Mesothelial cell of epicardium (in vitro differentiated cells): ENCODE measurements around the gene DACT2. TPM values are rescaled to one million over a fixed set of nuclear protein-coding genes. Genes with fewer than 3 reads are reported as not detected.
"Not testable (repeated sequence)": the region's sequence is repeated elsewhere in the genome, so short reads cannot be mapped to it uniquely, and the experiment has no call there.

Experiments used
- DNase-seq, 2 experiments: peaks; one replicate each; pipeline ENCODE4 v3.0.0; 2021; ENCODE audit warnings: low spot score in 2 of 2; ENCODE audit not compliant: unreplicated experiment in 2 of 2
- H3K27ac Mint-ChIP-seq: 2 replicates; pipeline ENCODE4 v1.8.0; 2021; ENCODE audit warnings: mixed read lengths
- H3K27me3 Mint-ChIP-seq: 2 replicates; pipeline ENCODE4 v1.8.0; 2021; ENCODE audit warnings: low read depth, mixed read lengths
- H3K36me3 Mint-ChIP-seq: 2 replicates; pipeline ENCODE4 v1.8.0; 2021; ENCODE audit warnings: mixed read lengths
- H3K4me1 Mint-ChIP-seq: 2 replicates; pipeline ENCODE4 v1.8.0; 2021; ENCODE audit warnings: mixed read lengths
- H3K4me3 Mint-ChIP-seq: 2 replicates; pipeline ENCODE4 v1.8.0; 2021; ENCODE audit warnings: mild to moderate bottlenecking, moderate library complexity, mixed read lengths
- H3K9me3 Mint-ChIP-seq: 2 replicates; pipeline ENCODE4 v1.8.0; 2021; ENCODE audit warnings: mixed read lengths
- total RNA-seq: library from RNA; stranded (reverse); gene quantifications from 3 replicates; pipeline ENCODE4 v1.2.1, GENCODE V29; 2021
- TF ChIP-seq, protein P1 (sequence below): fragments of 200-600 bp; sonication (generic); IDR thresholded peaks from one replicate; pipeline ENCODE4 v1.5.0; 2021; ENCODE audit warnings: antibody characterized with exemption; ENCODE audit not compliant: unreplicated experiment

The DACT2 gene
- total RNA-seq, 1 donor from 2014 or later: 7.4 TPM

- TF ChIP-seq, protein P1, sequence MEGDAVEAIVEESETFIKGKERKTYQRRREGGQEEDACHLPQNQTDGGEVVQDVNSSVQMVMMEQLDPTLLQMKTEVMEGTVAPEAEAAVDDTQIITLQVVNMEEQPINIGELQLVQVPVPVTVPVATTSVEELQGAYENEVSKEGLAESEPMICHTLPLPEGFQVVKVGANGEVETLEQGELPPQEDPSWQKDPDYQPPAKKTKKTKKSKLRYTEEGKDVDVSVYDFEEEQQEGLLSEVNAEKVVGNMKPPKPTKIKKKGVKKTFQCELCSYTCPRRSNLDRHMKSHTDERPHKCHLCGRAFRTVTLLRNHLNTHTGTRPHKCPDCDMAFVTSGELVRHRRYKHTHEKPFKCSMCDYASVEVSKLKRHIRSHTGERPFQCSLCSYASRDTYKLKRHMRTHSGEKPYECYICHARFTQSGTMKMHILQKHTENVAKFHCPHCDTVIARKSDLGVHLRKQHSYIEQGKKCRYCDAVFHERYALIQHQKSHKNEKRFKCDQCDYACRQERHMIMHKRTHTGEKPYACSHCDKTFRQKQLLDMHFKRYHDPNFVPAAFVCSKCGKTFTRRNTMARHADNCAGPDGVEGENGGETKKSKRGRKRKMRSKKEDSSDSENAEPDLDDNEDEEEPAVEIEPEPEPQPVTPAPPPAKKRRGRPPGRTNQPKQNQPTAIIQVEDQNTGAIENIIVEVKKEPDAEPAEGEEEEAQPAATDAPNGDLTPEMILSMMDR: no peak
- H3K4me3 Mint-ChIP-seq: no peak overlapping the region
- DNase-seq: no peak
- H3K4me1 Mint-ChIP-seq: peaks cover 2% of the 10 kb centered on the region
- H3K27me3 Mint-ChIP-seq: no peaks in the 10 kb centered on the region
- no peak overlapping the region for H3K27ac Mint-ChIP-seq
- H3K36me3 Mint-ChIP-seq: peaks cover 2% of the 10 kb centered on the region
- peaks cover 23% of the 10 kb centered on the region for H3K9me3 Mint-ChIP-seq
Measured at GRCh38 chr6:168361766-168362165, 42.2 kb upstream of the DACT2 start.

DNA sequence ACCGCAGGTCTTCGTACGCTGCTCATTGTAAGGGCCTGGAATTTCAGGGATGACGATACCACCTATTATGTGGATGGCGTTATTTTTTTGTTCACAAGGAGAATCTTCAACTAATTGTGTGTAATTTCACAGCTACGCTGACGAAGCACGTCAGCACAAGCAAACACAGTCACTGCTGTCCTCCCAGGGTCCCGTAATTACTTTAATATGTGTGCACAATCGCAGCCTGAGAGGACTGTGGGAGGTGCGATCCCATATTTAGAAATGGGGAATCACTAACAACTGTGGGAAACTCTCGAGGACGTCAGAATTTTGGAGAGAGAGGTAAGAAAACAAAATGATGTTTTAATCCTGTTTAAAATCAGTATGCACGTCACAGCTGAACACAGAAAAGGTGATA is 40.2 kb upstream of the DACT2 start:
- TF ChIP-seq, protein P1: no peak
- Mint-ChIP-seq H3K27ac (no peak overlapping the region), H3K4me1 (peaks cover 9% of the 10 kb centered on the region), H3K36me3 (no peaks in the 10 kb centered on the region), H3K27me3 (no peaks in the 10 kb centered on the region), H3K4me3 (no peak overlapping the region), H3K9me3 (peaks cover 23% of the 10 kb centered on the region)
- DNase-seq: no peak

- TF ChIP-seq, protein P1: no peak
- Mint-ChIP-seq H3K9me3 (peaks cover 23% of the 10 kb centered on the region), H3K27me3 (no peaks in the 10 kb centered on the region), H3K4me1 (peaks cover 9% of the 10 kb centered on the region), H3K36me3 (no peaks in the 10 kb centered on the region), H3K27ac (no peak overlapping the region), H3K4me3 (no peak overlapping the region)
- no peak for DNase-seq
Measured at GRCh38 chr6:168358842-168359420, 39.4 kb upstream of the DACT2 start.

- H3K27me3 Mint-ChIP-seq, H3K27ac Mint-ChIP-seq, H3K4me3 Mint-ChIP-seq, H3K4me1 Mint-ChIP-seq, DNase-seq, H3K36me3 Mint-ChIP-seq: not testable (repeated sequence)
- peaks cover 23% of the 10 kb centered on the region for H3K9me3 Mint-ChIP-seq
Measured at GRCh38 chr6:168356872-168357271, 37.3 kb upstream of the DACT2 start.

DNA sequence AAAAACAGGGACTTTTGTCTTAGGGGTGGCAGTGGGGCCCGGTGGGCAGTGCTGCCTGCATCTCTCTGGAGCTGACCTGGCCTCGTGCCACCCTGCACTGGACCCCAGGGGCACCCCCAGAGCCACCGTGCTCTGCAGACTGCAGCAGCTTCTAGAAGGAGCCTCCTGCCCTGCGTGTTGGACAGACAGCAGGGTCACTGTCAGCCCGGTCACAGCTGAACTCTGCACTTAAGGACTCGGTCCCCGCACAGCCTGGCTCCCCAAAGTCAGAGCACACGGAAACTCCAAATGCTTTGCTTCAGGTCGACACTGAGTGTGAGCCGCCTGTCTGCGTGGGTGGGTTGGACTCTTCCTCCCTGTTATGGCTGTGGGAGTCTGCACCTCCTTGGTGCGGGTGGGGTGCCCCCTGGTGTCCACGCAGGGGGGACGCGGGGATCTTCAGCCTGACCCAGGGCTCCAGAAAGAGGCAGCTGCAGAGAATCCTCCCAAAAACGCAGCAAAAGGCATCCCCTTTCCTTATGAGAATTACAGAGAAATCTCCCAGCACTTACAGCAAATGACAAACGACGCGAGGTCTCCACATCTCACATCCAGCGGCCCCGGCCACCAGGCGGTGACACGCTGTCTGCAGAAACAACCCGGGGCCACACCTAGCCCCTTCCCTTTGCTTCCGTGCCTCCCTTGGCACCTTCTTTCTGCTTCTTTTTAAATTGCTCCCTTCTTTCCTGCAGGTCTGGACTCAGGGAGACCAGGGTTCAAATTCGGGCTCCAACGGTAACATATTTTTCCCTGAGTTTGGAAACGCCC is 36.3 kb upstream of the DACT2 start:
- Mint-ChIP-seq H3K27ac (no peak overlapping the region), H3K4me1 (peaks cover 7% of the 10 kb centered on the region), H3K27me3 (peaks cover 4% of the 10 kb centered on the region), H3K9me3 (peaks cover 23% of the 10 kb centered on the region), H3K4me3 (no peak overlapping the region), H3K36me3 (no peaks in the 10 kb centered on the region)
- TF ChIP-seq, protein P1: peak; percentile 76
- DNase-seq: peak; percentile 51 to 79

GRCh38 chr6:168354338-168354737 is 34.8 kb upstream of the DACT2 start:
- Mint-ChIP-seq H3K4me1 (peaks cover 7% of the 10 kb centered on the region), H3K36me3 (no peaks in the 10 kb centered on the region), H3K27me3 (peaks cover 7% of the 10 kb centered on the region), H3K4me3 (no peak overlapping the region), H3K27ac (no peak overlapping the region), H3K9me3 (peaks cover 18% of the 10 kb centered on the region)
- DNase-seq: no peak
- TF ChIP-seq, protein P1: no peak
